Kidney epithelial cell (primary cell): Measurements from ENCODE around the gene CDCA3. TPM values are rescaled to one million over a fixed set of nuclear protein-coding genes. Genes with fewer than 3 reads are reported as not detected.
"Not testable (repeated sequence)": the region's sequence is repeated elsewhere in the genome, so short reads cannot be mapped to it uniquely, and the experiment has no call there.

ENCODE experiments used
- DNase-seq: peaks from one replicate; pipeline ENCODE4 v3.0.0-alpha.2; 2010; ENCODE audit warnings: low read depth
- H3K27me3 ChIP-seq: 2 replicates; pipeline ENCODE4 v1.6.0; 2011; ENCODE audit warnings: low read length; ENCODE audit not compliant: control insufficient read depth, insufficient read depth
- H3K36me3 ChIP-seq: 2 replicates; pipeline ENCODE4 v1.5.1; 2011; ENCODE audit warnings: low read length; ENCODE audit not compliant: control insufficient read depth, insufficient read depth
- H3K4me3 ChIP-seq: 2 replicates; pipeline ENCODE4 v1.5.1; 2011; ENCODE audit warnings: low read depth, mild to moderate bottlenecking, control low read depth, low read length
- total RNA-seq: library from RNA; depleted of rRNA; stranded (reverse); fragments of >200 nt; gene quantifications from 2 replicates; pipeline ENCODE4 v1.2.3, GENCODE V29; 2015
- TF ChIP-seq, protein P1 (sequence below): IDR thresholded peaks from 2 replicates; pipeline ENCODE4 v1.5.1; 2011; ENCODE audit warnings: mild to moderate bottlenecking, moderate library complexity, low read length, control low read depth, inconsistent platforms; ENCODE audit not compliant: insufficient read depth, poor library complexity, severe bottlenecking

CDCA3 gene
- total RNA-seq, 1 donor from 2014 or later, result 8.3 TPM

DNA sequence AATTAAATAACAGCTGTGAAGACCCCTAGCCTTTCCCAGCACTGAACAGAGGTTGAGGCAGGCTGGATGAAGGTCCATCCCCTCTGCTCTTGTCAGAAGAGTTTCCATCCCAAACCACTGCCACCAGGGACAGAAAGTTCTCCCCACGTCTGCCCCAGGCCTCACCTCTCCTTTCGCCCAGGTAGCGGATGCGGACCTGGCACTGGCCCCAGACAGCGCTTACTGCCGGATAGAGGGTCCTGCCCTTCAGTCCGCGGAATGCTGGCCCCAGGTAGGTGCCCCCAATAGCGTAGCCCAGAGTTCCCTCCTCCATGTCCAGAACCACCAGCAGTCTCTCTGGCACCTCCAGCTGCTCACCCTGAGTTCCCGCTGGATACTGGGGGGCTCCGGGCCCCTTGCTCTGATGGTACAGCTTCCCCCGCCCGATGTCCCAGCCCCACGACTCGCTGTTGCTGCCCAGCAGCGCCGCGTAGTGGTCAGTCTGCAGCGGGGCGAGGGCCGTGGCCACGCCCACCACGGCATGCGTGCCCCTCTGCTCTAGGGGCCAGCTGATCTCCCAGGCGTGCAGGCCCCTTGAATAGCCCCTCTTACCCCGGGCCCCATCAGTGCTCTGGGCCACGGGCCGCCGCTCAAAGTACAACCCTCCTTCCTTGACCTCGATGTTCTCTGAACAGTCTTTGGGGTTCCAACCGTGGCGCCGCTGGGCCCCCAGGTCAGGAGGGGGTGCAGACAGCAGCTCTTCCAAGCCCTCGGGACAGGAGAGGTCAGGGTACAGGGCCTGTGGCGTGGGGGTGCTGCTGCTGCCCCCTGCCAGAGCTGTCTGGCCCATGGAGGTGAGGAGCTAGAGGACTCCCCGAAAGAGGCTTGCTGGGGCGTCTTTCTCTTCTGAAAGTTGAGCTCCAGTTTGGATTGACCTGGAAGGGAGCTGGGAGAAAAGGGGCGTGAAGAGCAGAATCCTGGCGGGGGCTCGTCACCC is 21.3 kb upstream of the CDCA3 start:
- TF ChIP-seq, protein P1, sequence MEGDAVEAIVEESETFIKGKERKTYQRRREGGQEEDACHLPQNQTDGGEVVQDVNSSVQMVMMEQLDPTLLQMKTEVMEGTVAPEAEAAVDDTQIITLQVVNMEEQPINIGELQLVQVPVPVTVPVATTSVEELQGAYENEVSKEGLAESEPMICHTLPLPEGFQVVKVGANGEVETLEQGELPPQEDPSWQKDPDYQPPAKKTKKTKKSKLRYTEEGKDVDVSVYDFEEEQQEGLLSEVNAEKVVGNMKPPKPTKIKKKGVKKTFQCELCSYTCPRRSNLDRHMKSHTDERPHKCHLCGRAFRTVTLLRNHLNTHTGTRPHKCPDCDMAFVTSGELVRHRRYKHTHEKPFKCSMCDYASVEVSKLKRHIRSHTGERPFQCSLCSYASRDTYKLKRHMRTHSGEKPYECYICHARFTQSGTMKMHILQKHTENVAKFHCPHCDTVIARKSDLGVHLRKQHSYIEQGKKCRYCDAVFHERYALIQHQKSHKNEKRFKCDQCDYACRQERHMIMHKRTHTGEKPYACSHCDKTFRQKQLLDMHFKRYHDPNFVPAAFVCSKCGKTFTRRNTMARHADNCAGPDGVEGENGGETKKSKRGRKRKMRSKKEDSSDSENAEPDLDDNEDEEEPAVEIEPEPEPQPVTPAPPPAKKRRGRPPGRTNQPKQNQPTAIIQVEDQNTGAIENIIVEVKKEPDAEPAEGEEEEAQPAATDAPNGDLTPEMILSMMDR, result peak; percentile 97
- Histone ChIP-seq H3K36me3 (peaks cover 9% of the 10 kb centered on the region), H3K4me3 (peak overlapping the region; percentile 76), H3K27me3 (no peaks in the 10 kb centered on the region)
- no peak for DNase-seq

DNA sequence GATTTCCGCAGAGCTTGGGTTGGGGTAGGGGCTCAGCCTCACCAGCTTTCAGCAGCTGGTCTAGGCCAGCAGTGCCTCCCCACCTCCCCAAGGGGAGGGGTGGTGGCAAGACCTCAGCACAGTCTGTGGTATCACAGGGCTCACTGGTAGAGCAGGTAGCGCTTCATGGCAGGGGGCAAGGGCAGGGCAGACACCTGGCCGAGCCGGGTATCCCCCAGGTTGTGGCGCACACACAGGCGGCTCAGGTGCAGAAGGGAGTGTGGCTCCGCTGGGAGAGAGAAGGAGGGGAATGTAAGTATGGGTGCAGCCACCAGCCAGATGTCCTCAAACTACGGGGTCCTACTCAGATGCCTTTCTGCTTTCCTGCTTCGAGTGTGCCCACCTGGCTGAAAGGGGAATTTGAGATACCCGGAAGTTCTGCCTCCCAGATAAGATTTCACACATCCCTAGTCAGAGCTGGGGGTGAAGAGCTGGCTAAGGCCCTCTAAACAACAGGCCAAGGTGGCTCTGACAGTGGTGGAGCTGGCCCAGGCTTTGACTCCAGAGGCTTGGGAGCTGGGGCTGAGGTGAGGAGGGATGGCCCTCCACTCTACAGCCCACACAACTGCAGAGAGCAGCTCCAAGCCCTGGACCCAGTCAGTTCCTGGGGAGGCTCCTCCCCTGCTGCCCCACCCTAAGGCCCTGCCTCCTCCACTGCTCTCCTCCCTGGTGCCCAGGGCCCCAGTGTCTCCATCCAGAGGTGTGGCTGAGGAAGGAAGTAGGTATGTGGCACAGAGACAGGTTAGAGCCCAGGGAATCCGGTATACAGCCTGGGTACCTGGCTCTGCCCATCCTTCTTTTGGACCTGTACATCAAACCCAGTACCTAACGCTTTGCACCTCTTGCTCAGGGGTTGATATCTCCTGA is 20.2 kb upstream of the CDCA3 start:
- DNase-seq, result no peak
- Histone ChIP-seq H3K27me3 (no peaks in the 10 kb centered on the region), H3K36me3 (peaks cover 9% of the 10 kb centered on the region), H3K4me3 (peak overlapping the region; percentile 76)
- TF ChIP-seq, protein P1, result no peak

DNA sequence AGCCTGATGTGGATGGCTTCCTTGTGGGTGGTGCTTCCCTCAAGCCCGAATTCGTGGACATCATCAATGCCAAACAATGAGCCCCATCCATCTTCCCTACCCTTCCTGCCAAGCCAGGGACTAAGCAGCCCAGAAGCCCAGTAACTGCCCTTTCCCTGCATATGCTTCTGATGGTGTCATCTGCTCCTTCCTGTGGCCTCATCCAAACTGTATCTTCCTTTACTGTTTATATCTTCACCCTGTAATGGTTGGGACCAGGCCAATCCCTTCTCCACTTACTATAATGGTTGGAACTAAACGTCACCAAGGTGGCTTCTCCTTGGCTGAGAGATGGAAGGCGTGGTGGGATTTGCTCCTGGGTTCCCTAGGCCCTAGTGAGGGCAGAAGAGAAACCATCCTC is 19.2 kb upstream of the CDCA3 start:
- not testable (repeated sequence) for H3K36me3 ChIP-seq, H3K4me3 ChIP-seq, DNase-seq, H3K27me3 ChIP-seq

DNA sequence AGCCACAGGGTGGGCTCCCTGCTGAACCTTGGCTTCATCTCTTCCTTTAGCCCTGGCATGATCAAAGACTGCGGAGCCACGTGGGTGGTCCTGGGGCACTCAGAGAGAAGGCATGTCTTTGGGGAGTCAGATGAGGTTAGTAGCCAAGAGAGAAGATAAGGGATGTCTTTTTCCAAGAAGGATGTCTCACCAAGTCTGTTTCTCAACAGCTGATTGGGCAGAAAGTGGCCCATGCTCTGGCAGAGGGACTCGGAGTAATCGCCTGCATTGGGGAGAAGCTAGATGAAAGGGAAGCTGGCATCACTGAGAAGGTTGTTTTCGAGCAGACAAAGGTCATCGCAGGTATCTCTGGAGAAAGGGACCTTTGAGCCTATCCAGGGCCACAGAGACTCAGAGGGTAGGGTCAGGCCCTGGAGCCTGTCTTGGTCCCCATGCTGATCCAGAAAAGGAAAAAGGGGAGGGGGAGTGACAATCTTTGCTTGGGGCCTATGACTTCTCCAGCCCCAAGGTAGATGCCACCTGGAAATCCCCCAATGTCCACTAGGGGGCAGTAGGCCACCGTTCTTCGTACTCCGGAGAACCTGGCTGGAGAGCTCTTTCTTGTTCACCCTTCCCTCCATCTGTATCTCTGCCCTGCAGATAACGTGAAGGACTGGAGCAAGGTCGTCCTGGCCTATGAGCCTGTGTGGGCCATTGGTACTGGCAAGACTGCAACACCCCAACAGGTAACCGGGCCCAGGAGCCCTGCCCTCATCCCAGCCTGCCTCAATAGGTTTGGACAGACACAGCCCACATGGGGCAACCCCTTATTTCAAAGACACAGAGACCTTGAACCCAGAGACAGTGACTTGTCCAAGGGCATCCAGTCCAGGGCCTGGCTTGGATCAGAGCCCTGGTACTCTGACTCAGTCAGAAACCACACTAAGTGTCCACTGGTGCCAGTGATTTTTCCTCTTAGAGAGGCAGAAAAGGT is 18.2 kb upstream of the CDCA3 start:
- Histone ChIP-seq H3K4me3 (peak overlapping the region; percentile 96), H3K27me3 (no peaks in the 10 kb centered on the region), H3K36me3 (peaks cover 11% of the 10 kb centered on the region)
- DNase-seq, result no peak
- TF ChIP-seq, protein P1, result peak; percentile 88

DNA sequence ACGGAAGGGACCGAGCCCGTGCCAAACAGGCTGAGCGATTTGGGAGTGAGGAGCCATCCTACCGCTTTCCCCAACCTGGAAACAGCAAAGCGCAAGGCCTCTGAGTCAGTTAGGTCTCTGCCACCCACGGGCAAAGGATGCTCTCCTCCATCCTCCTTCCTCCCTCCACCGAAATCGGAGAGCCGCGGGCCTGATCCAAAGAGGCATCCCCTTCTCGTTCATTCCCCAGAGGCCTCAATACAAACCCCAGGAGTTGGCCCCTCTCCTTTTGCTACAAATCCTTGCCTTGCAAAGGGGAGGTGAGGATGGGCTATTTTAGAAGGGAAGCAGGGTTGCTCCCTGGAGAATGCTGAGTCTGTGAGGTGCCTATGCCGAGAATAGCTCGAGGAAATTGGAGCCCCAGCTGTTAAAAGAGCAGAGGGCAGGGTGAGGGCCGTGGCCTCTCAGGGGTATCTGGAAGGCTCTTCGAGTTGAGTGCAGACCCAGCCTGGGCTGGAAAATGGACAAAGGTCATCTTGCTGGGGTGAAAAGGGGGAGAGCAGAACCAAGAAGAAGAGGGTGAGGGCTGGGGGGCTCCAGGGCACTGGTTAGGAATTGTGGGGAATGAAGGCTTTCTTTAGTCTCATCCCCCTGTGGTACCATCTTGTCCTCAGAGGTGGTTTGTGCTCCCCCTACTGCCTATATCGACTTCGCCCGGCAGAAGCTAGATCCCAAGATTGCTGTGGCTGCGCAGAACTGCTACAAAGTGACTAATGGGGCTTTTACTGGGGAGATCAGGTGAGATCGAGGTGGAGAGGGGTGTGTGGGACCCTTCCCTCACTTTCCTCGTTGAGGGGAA is 17.3 kb upstream of the CDCA3 start:
- TF ChIP-seq, protein P1, result peak; percentile 12

More for the DNA sequence above, 17.3 kb upstream of the CDCA3 start:
- DNase-seq, result no peak
- Histone ChIP-seq H3K4me3 (peak overlapping the region; percentile 96), H3K27me3 (no peaks in the 10 kb centered on the region), H3K36me3 (peaks cover 11% of the 10 kb centered on the region)
